ENCODE measurements around the gene MGARP.

The MGARP gene

GRCh38 chr4:139286186-139286698 lies 6.2 kb upstream of the MGARP start:
- no peaks in the 10 kb centered on the region for H3K27me3 ChIP-seq (ENCODE audit: control insufficient read depth, insufficient read depth, low read length)
- peaks cover 9% of the 10 kb centered on the region for H3K4me1 ChIP-seq (ENCODE audit: control insufficient read depth, insufficient read depth, low read length)
- no peaks in the 10 kb centered on the region for H3K9me3 ChIP-seq (replicated peaks; ENCODE audit: low read length)
- peaks cover 2% of the 10 kb centered on the region for H3K36me3 ChIP-seq (ENCODE audit: insufficient read depth, low read length)
- H3K9ac ChIP-seq (ENCODE audit: low read depth, low read length) = no peak overlapping the region
- no peak overlapping the region for H3K4me3 ChIP-seq (ENCODE audit: low read length)
- no peak overlapping the region for H3K4me2 ChIP-seq (ENCODE audit: low read length)

GRCh38 chr4:139282721-139283075 lies 2.7 kb upstream of the MGARP start:
- Histone ChIP-seq H3K4me3 (ENCODE audit: low read length) (no peak overlapping the region), H3K9ac (ENCODE audit: low read depth, low read length) (no peak overlapping the region), H3K36me3 (ENCODE audit: insufficient read depth, low read length) (no peaks in the 10 kb centered on the region), H3K27me3 (ENCODE audit: control insufficient read depth, insufficient read depth, low read length) (no peaks in the 10 kb centered on the region), H3K4me1 (ENCODE audit: control insufficient read depth, insufficient read depth, low read length) (peaks cover 17% of the 10 kb centered on the region), H3K9me3 (replicated peaks; ENCODE audit: low read length) (no peaks in the 10 kb centered on the region), H3K4me2 (ENCODE audit: low read length) (no peak overlapping the region)

GRCh38 chr4:139282065-139282720 lies 2.2 kb upstream of the MGARP start:
- Histone ChIP-seq H3K36me3 (ENCODE audit: insufficient read depth, low read length) (no peaks in the 10 kb centered on the region), H3K9me3 (replicated peaks; ENCODE audit: low read length) (no peaks in the 10 kb centered on the region), H3K27me3 (ENCODE audit: control insufficient read depth, insufficient read depth, low read length) (no peaks in the 10 kb centered on the region), H3K4me2 (ENCODE audit: low read length) (no peak overlapping the region), H3K9ac (ENCODE audit: low read depth, low read length) (no peak overlapping the region), H3K4me3 (ENCODE audit: low read length) (no peak overlapping the region), H3K4me1 (ENCODE audit: control insufficient read depth, insufficient read depth, low read length) (peaks cover 17% of the 10 kb centered on the region)

GRCh38 chr4:139278912-139279759 lies 889 bp downstream of the MGARP start:
- Histone ChIP-seq H3K9me3 (replicated peaks; ENCODE audit: low read length) (no peaks in the 10 kb centered on the region), H3K4me3 (ENCODE audit: low read length) (peak overlapping the region; percentile 73), H3K4me2 (ENCODE audit: low read length) (peak overlapping the region; percentile 94), H3K36me3 (ENCODE audit: insufficient read depth, low read length) (no peaks in the 10 kb centered on the region), H3K4me1 (ENCODE audit: control insufficient read depth, insufficient read depth, low read length) (peaks cover 17% of the 10 kb centered on the region), H3K27me3 (ENCODE audit: control insufficient read depth, insufficient read depth, low read length) (no peaks in the 10 kb centered on the region), H3K9ac (ENCODE audit: low read depth, low read length) (peak overlapping the region; percentile 62)

GRCh38 chr4:139278485-139278884 lies 1.5 kb downstream of the MGARP start:
- Histone ChIP-seq H3K4me2 (ENCODE audit: low read length) (no peak overlapping the region), H3K36me3 (ENCODE audit: insufficient read depth, low read length) (no peaks in the 10 kb centered on the region), H3K4me3 (ENCODE audit: low read length) (no peak overlapping the region), H3K9me3 (replicated peaks; ENCODE audit: low read length) (no peaks in the 10 kb centered on the region), H3K27me3 (ENCODE audit: control insufficient read depth, insufficient read depth, low read length) (no peaks in the 10 kb centered on the region), H3K9ac (ENCODE audit: low read depth, low read length) (no peak overlapping the region), H3K4me1 (ENCODE audit: control insufficient read depth, insufficient read depth, low read length) (peaks cover 17% of the 10 kb centered on the region)

GRCh38 chr4:139275281-139275735 lies 4.7 kb downstream of the MGARP start:
- no peak overlapping the region for H3K9ac ChIP-seq (ENCODE audit: low read depth, low read length)
- no peaks in the 10 kb centered on the region for H3K27me3 ChIP-seq (ENCODE audit: control insufficient read depth, insufficient read depth, low read length)
- no peaks in the 10 kb centered on the region for H3K9me3 ChIP-seq (replicated peaks; ENCODE audit: low read length)
- peaks cover 8% of the 10 kb centered on the region for H3K4me1 ChIP-seq (ENCODE audit: control insufficient read depth, insufficient read depth, low read length)
- H3K36me3 ChIP-seq (ENCODE audit: insufficient read depth, low read length) = no peaks in the 10 kb centered on the region
- H3K4me2 ChIP-seq (ENCODE audit: low read length) = no peak overlapping the region
- H3K4me3 ChIP-seq (ENCODE audit: low read length) = no peak overlapping the region

GRCh38 chr4:139274790-139275189 lies 5.2 kb downstream of the MGARP start:
- Histone ChIP-seq H3K4me3 (ENCODE audit: low read length) (no peak overlapping the region), H3K9me3 (replicated peaks; ENCODE audit: low read length) (no peaks in the 10 kb centered on the region), H3K9ac (ENCODE audit: low read depth, low read length) (no peak overlapping the region), H3K36me3 (ENCODE audit: insufficient read depth, low read length) (no peaks in the 10 kb centered on the region), H3K4me1 (ENCODE audit: control insufficient read depth, insufficient read depth, low read length) (peaks cover 7% of the 10 kb centered on the region), H3K27me3 (ENCODE audit: control insufficient read depth, insufficient read depth, low read length) (no peaks in the 10 kb centered on the region), H3K4me2 (ENCODE audit: low read length) (no peak overlapping the region)

- H3K36me3 ChIP-seq (ENCODE audit: insufficient read depth, low read length) = no peaks in the 10 kb centered on the region
- no peaks in the 10 kb centered on the region for H3K9me3 ChIP-seq (replicated peaks; ENCODE audit: low read length)
Measured at GRCh38 chr4:139273835-139274234, 6.2 kb downstream of the MGARP start.

GRCh38 chr4:139267301-139267700 lies 12.7 kb downstream of the MGARP start:
- no peak overlapping the region for H3K4me3 ChIP-seq (ENCODE audit: low read length)
- peaks cover 15% of the 10 kb centered on the region for H3K4me1 ChIP-seq (ENCODE audit: control insufficient read depth, insufficient read depth, low read length)
- H3K9me3 ChIP-seq (replicated peaks; ENCODE audit: low read length) = no peaks in the 10 kb centered on the region
- H3K9ac ChIP-seq (ENCODE audit: low read depth, low read length) = no peak overlapping the region
- H3K36me3 ChIP-seq (ENCODE audit: insufficient read depth, low read length) = no peaks in the 10 kb centered on the region
- peak overlapping the region; percentile 85 for H3K4me2 ChIP-seq (ENCODE audit: low read length)
- H3K27me3 ChIP-seq (ENCODE audit: control insufficient read depth, insufficient read depth, low read length) = no peaks in the 10 kb centered on the region

More at GRCh38 chr4:139273835-139274234, 6.2 kb downstream of the MGARP start:
- Histone ChIP-seq H3K4me3 (ENCODE audit: low read length) (no peak overlapping the region), H3K27me3 (ENCODE audit: control insufficient read depth, insufficient read depth, low read length) (no peaks in the 10 kb centered on the region), H3K4me1 (ENCODE audit: control insufficient read depth, insufficient read depth, low read length) (no peaks in the 10 kb centered on the region), H3K4me2 (ENCODE audit: low read length) (no peak overlapping the region), H3K9ac (ENCODE audit: low read depth, low read length) (no peak overlapping the region)

GRCh38 chr4:139266583-139267257 lies 13.3 kb downstream of the MGARP start:
- H3K4me3 ChIP-seq (ENCODE audit: low read length) = peak overlapping the region; percentile 63
- no peaks in the 10 kb centered on the region for H3K27me3 ChIP-seq (ENCODE audit: control insufficient read depth, insufficient read depth, low read length)
- peak overlapping the region; percentile 45 for H3K9ac ChIP-seq (ENCODE audit: low read depth, low read length)

GRCh38 chr4:139266208-139266582 lies 13.8 kb downstream of the MGARP start:
- Histone ChIP-seq H3K4me3 (ENCODE audit: low read length) (peak overlapping the region; percentile 63), H3K9me3 (replicated peaks; ENCODE audit: low read length) (no peaks in the 10 kb centered on the region), H3K36me3 (ENCODE audit: insufficient read depth, low read length) (no peaks in the 10 kb centered on the region), H3K4me2 (ENCODE audit: low read length) (peak overlapping the region; percentile 85), H3K9ac (ENCODE audit: low read depth, low read length) (peak overlapping the region; percentile 45), H3K27me3 (ENCODE audit: control insufficient read depth, insufficient read depth, low read length) (no peaks in the 10 kb centered on the region), H3K4me1 (ENCODE audit: control insufficient read depth, insufficient read depth, low read length) (peaks cover 15% of the 10 kb centered on the region)

More at GRCh38 chr4:139266583-139267257, 13.3 kb downstream of the MGARP start:
- Histone ChIP-seq H3K9me3 (replicated peaks; ENCODE audit: low read length) (no peaks in the 10 kb centered on the region), H3K36me3 (ENCODE audit: insufficient read depth, low read length) (no peaks in the 10 kb centered on the region), H3K4me2 (ENCODE audit: low read length) (peak overlapping the region; percentile 85), H3K4me1 (ENCODE audit: control insufficient read depth, insufficient read depth, low read length) (peaks cover 15% of the 10 kb centered on the region)
